ENCODE measurements around the gene SERPINB6.
"Not testable (repeated sequence)": the region's sequence is repeated elsewhere in the genome, so short reads cannot be mapped to it uniquely, and the experiment has no call there.

SERPINB6 gene

DNA sequence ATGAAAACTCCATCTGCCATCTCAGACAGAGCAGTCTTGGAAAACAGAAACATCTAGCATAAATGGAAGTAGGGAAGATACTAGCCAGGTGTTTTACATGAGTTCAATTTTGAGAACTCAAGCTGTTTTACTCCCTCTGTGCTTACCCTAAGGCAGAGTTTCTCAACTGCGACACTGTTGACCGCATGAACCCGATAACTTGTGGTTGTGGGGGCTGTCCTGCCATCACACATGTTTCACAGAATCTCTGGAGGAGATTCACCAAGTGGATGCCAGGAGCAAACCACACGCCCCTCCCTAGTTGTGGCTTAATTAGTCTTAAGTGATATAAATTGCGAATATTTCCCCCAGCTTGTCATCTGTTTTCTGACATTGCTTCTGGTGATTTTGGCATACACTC, 2.3 kb upstream of the SERPINB6 start:
- no peak overlapping the region for H3K4me3 ChIP-seq (ENCODE audit: low read depth, low read length)
- no peaks in the 10 kb centered on the region for H3K36me3 ChIP-seq (ENCODE audit: control insufficient read depth, insufficient read depth, low read length)
- no peaks in the 10 kb centered on the region for H3K9me3 ChIP-seq (ENCODE audit: control insufficient read depth, insufficient read depth, low read length)
- H3K27ac ChIP-seq (ENCODE audit: low read depth, low read length), result no peak overlapping the region
- H3K4me1 ChIP-seq (ENCODE audit: control insufficient read depth, insufficient read depth, low read length), result peaks cover 23% of the 10 kb centered on the region
- no peak overlapping the region for H3K9ac ChIP-seq (ENCODE audit: low read depth, low read length)
- H3K27me3 ChIP-seq (ENCODE audit: control insufficient read depth, insufficient read depth, low read length), result no peaks in the 10 kb centered on the region

DNA sequence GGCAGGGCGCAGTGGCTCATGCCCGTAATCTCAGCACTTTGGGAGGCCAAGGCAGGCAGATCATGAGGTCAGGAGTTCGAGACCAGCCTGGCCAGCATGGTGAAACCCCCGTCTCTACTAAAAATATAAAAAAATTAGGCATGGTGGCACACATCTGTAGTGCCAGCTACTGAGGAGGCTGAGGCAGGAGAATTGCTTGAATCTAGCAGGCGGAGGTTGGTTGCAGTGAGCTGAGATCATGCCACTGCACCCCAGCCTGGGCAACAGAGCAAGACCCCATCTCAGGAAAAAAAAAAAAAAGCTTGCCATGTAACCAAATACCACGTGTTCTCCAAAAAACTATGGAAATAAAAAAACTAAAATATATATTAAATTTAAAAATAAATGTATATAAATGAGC, 1.8 kb upstream of the SERPINB6 start:
- H3K9me3 ChIP-seq (ENCODE audit: control insufficient read depth, insufficient read depth, low read length); H3K9ac ChIP-seq (ENCODE audit: low read depth, low read length); H3K36me3 ChIP-seq (ENCODE audit: control insufficient read depth, insufficient read depth, low read length); H3K4me3 ChIP-seq (ENCODE audit: low read depth, low read length); H3K27ac ChIP-seq (ENCODE audit: low read depth, low read length); H3K27me3 ChIP-seq (ENCODE audit: control insufficient read depth, insufficient read depth, low read length): not testable (repeated sequence)
- peaks cover 22% of the 10 kb centered on the region for H3K4me1 ChIP-seq (ENCODE audit: control insufficient read depth, insufficient read depth, low read length)

DNA sequence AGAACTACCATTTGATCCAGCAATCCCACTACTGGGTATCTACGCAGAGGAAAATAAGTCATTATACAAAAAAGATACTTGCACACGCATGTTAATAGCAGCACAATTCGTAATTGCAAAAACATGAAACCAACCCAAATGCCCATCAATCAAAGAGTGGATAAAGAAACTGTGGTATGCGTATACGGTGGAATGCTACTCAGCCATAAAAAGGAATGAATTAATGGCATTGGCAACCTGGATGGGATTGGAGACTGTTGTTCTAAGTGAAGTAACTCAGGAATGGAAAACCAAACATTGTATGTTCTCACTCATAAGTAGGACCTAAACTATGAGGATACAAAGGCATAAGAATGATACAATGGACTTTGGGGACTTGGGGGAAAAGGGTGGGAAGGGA, 1.3 kb upstream of the SERPINB6 start:
- not testable (repeated sequence) for H3K9me3 ChIP-seq (ENCODE audit: control insufficient read depth, insufficient read depth, low read length); H3K4me3 ChIP-seq (ENCODE audit: low read depth, low read length); H3K27me3 ChIP-seq (ENCODE audit: control insufficient read depth, insufficient read depth, low read length); H3K36me3 ChIP-seq (ENCODE audit: control insufficient read depth, insufficient read depth, low read length); H3K9ac ChIP-seq (ENCODE audit: low read depth, low read length); H3K27ac ChIP-seq (ENCODE audit: low read depth, low read length)
- peaks cover 18% of the 10 kb centered on the region for H3K4me1 ChIP-seq (ENCODE audit: control insufficient read depth, insufficient read depth, low read length)

DNA sequence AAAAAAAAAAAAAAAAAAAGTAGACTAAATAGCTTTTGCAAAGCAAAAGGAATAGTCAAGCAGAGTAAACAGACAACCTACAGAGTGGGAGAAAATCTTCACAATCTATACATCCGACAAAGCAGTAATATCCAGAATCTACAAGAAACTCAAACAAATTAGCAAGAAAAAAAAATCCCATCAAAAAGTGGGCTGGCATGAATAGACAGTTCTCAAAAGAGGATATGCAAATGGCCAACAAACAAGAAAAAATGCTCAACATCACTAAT, 786 bp upstream of the SERPINB6 start:
- H3K36me3 ChIP-seq (ENCODE audit: control insufficient read depth, insufficient read depth, low read length); H3K27me3 ChIP-seq (ENCODE audit: control insufficient read depth, insufficient read depth, low read length); H3K4me3 ChIP-seq (ENCODE audit: low read depth, low read length); H3K9ac ChIP-seq (ENCODE audit: low read depth, low read length); H3K27ac ChIP-seq (ENCODE audit: low read depth, low read length); H3K9me3 ChIP-seq (ENCODE audit: control insufficient read depth, insufficient read depth, low read length): not testable (repeated sequence)
- H3K4me1 ChIP-seq (ENCODE audit: control insufficient read depth, insufficient read depth, low read length), result peaks cover 12% of the 10 kb centered on the region

DNA sequence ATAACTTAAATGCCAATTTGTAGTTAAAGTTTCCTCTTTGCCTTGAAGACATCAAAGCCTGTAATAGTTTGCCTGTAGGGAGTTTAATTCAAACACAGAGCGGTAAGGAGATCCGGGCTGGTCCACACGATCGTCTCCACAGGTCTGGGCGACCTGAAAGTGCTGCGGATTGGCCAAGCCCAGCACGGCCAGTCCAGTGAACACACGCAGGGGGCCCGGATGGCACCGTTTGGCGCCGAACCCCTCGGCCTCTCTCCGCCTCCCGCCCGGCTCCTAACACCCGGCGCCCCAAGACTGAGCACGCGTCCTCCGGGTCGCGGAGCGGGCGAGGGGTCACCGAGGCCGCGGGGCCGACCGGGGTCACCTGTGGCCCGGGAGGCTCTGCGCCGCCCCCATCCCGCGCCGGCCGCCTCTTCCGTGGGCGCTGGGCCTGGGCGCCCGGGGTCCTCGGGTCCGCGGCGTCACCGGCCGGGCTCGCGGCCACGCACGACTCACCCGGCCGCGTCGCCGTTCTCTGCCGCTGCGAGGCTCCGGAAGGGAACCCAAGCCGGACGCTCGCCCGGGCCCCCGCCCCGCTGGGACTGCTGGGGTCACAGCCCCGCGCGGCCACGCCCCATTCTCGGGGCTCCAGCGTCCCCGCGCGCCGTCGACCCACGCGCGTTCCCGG, 481 bp downstream of the SERPINB6 start:
- Histone ChIP-seq H3K4me1 (ENCODE audit: control insufficient read depth, insufficient read depth, low read length) (peaks cover 15% of the 10 kb centered on the region), H3K4me3 (ENCODE audit: low read depth, low read length) (peak overlapping the region; percentile 63; the same call in 1 of the 2 replicates), H3K9ac (ENCODE audit: low read depth, low read length) (no peak overlapping the region; the same call in 1 of the 2 replicates), H3K36me3 (ENCODE audit: control insufficient read depth, insufficient read depth, low read length) (no peaks in the 10 kb centered on the region), H3K27ac (ENCODE audit: low read depth, low read length) (no peak overlapping the region), H3K27me3 (ENCODE audit: control insufficient read depth, insufficient read depth, low read length) (no peaks in the 10 kb centered on the region), H3K9me3 (ENCODE audit: control insufficient read depth, insufficient read depth, low read length) (no peaks in the 10 kb centered on the region)

DNA sequence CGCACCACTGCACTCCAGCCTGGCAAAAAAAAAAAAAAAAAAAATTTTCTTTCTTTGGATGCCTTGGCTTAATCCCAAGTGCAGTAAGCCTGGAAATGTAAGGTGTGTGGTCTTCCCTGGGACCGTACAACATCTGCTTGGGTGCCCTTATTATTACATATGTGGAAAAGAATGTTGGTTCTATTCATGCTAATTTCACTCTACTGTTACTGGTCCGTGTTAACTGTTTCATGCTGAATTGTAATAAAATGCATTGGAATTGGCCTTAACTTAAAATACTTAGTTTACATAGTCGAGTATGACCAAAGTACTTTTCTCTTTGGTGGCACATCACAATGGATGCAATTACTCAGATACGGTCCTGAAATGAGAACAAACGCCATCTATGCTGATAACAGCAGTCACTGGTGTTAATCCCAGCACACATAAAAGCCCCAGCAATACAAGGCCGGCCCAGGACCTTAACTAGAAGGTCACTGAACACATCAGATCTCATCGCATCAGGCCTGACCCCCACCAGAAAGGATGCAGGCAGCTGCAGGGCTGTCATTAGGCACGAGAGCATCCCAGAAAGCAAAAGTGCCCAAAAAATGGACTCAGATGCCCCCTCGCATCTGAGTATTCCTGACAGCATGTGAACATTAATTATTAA, 1.2 kb downstream of the SERPINB6 start:
- Histone ChIP-seq H3K27me3 (ENCODE audit: control insufficient read depth, insufficient read depth, low read length) (no peaks in the 10 kb centered on the region), H3K9ac (ENCODE audit: low read depth, low read length) (no peak overlapping the region), H3K27ac (ENCODE audit: low read depth, low read length) (no peak overlapping the region)

DNA sequence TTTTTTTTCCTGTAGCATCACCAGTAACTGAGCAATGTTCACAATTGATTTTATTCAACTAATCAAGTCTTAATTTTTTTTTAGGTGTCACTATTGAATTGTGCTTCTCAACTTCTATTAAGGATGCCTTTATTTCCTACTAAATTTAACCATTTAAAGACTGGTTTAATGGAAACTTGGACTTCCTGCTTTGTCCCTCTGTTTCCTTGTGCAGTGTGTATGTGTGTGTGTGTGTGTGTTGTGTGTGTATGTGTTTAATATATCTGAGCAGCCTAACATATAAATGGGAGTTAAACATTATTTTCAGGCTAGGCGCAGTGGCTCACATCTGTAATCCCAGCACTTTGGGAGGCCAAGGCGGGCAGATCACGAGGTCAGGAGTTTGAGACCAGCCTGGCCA, 1.8 kb downstream of the SERPINB6 start:
- no peak overlapping the region for H3K27ac ChIP-seq (ENCODE audit: low read depth, low read length)
- H3K4me1 ChIP-seq (ENCODE audit: control insufficient read depth, insufficient read depth, low read length), result peaks cover 17% of the 10 kb centered on the region
- H3K36me3 ChIP-seq (ENCODE audit: control insufficient read depth, insufficient read depth, low read length), result no peaks in the 10 kb centered on the region
- no peak overlapping the region for H3K9ac ChIP-seq (ENCODE audit: low read depth, low read length)
- no peaks in the 10 kb centered on the region for H3K27me3 ChIP-seq (ENCODE audit: control insufficient read depth, insufficient read depth, low read length)
- no peak overlapping the region for H3K4me3 ChIP-seq (ENCODE audit: low read depth, low read length)
- H3K9me3 ChIP-seq (ENCODE audit: control insufficient read depth, insufficient read depth, low read length), result no peaks in the 10 kb centered on the region

More for the DNA sequence above, 1.2 kb downstream of the SERPINB6 start:
- Histone ChIP-seq H3K9me3 (ENCODE audit: control insufficient read depth, insufficient read depth, low read length) (no peaks in the 10 kb centered on the region), H3K36me3 (ENCODE audit: control insufficient read depth, insufficient read depth, low read length) (no peaks in the 10 kb centered on the region), H3K4me1 (ENCODE audit: control insufficient read depth, insufficient read depth, low read length) (peaks cover 17% of the 10 kb centered on the region), H3K4me3 (ENCODE audit: low read depth, low read length) (peak overlapping the region; percentile 63; the same call in 1 of the 2 replicates)

DNA sequence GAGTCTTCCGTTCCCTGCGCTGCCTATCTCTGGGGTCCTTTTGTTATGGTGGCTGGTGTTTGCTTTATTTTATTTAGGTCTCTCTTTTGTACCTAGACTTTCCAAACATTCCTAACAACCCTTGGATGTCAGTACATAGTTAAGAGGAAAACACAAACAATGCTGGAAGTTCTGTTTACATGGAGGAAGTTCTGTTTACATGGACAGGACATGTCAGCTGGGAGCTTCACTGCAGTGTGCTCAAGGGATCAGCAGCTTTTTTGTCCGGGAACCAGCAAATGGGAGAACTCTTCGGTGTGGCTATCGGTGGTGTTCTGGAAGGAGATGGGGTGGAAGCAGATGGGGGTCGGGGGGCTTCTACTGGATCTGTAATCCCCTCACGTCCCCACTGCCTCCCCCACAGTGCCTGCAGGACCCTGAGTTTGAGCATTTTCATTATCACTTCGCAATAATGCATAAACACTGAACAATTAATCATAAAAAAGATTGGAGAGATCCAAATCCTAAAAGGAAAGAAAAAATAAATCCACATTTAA, 2.7 kb downstream of the SERPINB6 start:
- no peaks in the 10 kb centered on the region for H3K36me3 ChIP-seq (ENCODE audit: control insufficient read depth, insufficient read depth, low read length)
- H3K9ac ChIP-seq (ENCODE audit: low read depth, low read length), result no peak overlapping the region
- H3K27me3 ChIP-seq (ENCODE audit: control insufficient read depth, insufficient read depth, low read length), result no peaks in the 10 kb centered on the region
- H3K9me3 ChIP-seq (ENCODE audit: control insufficient read depth, insufficient read depth, low read length), result no peaks in the 10 kb centered on the region
- H3K27ac ChIP-seq (ENCODE audit: low read depth, low read length), result no peak overlapping the region
- H3K4me3 ChIP-seq (ENCODE audit: low read depth, low read length), result no peak overlapping the region
- H3K4me1 ChIP-seq (ENCODE audit: control insufficient read depth, insufficient read depth, low read length), result peaks cover 17% of the 10 kb centered on the region

DNA sequence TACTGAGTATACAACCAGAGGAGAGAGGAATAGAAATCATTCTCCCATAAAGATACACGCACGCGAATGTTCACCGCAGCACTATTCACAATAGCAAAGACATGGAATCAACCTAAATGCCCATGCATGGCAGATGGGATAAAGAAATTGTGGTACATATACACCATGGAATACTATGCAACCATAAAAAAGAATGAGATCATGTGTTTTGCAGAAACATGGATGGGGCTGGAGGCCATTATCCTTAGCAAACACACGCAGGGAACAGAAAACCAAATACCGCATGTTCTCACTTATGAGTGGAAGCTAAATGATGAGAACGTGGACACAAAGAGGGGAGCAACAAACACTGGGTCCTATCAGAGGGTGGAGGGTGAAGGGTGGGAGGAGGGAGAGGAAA, 3.4 kb downstream of the SERPINB6 start:
- Histone ChIP-seq H3K36me3 (ENCODE audit: control insufficient read depth, insufficient read depth, low read length) (no peaks in the 10 kb centered on the region), H3K27ac (ENCODE audit: low read depth, low read length) (no peak overlapping the region), H3K27me3 (ENCODE audit: control insufficient read depth, insufficient read depth, low read length) (no peaks in the 10 kb centered on the region), H3K4me1 (ENCODE audit: control insufficient read depth, insufficient read depth, low read length) (peaks cover 22% of the 10 kb centered on the region), H3K4me3 (ENCODE audit: low read depth, low read length) (no peak overlapping the region), H3K9me3 (ENCODE audit: control insufficient read depth, insufficient read depth, low read length) (no peaks in the 10 kb centered on the region), H3K9ac (ENCODE audit: low read depth, low read length) (no peak overlapping the region)

DNA sequence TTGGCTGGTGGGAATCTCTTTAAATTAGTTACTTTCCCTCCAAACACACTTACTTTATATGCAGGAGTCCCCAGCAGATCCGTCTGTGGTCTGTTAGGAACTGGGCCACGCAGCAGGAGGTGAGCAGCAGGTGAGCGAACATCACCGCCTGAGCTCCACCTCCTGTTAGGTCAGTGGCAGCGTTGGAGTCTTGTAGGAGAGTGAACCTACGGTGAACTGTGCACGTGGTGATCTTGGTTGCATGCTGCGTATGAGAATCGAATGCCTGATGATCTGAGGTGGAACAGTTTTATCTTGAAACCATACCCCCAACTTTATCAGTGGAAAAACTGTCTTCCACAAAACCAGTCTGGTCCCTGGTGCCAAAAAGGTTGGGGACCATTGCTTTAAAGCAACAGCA, 5.0 kb downstream of the SERPINB6 start:
- Histone ChIP-seq H3K36me3 (ENCODE audit: control insufficient read depth, insufficient read depth, low read length) (no peaks in the 10 kb centered on the region), H3K9me3 (ENCODE audit: control insufficient read depth, insufficient read depth, low read length) (no peaks in the 10 kb centered on the region), H3K27ac (ENCODE audit: low read depth, low read length) (no peak overlapping the region), H3K27me3 (ENCODE audit: control insufficient read depth, insufficient read depth, low read length) (no peaks in the 10 kb centered on the region), H3K4me3 (ENCODE audit: low read depth, low read length) (no peak overlapping the region), H3K4me1 (ENCODE audit: control insufficient read depth, insufficient read depth, low read length) (peaks cover 37% of the 10 kb centered on the region), H3K9ac (ENCODE audit: low read depth, low read length) (no peak overlapping the region)

DNA sequence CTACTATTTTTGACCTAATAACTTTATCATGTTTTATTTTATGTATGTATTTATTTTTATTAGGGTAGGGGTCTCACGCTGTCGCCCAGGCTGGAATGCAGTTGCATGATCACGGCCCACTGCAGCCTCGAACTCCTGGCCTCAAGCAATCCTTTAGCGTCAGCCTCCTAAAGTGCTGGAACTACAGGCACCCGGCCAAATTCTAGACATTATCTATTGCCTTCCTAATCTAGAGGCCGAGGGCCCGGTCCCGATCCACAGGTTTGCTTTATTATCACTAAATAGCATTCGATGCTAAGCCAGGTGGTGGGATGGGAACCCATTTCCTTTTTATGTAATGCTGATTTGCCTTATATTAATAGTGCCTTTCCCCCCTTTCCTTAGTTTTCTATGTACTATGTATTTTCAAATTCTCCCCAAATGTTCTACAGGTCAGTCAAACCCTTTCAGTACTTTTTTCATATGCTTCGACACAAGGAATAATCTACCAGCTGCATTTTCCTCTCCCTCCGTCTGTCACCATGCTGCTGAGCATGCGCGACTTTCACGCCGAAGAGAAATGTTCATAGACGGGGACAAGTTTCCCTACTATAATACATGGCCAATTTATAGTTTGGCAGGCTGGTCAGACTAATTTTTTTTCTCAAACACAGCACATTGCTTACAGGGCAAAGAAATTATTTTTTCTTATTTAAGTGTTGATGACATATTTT, 6.4 kb downstream of the SERPINB6 start:
- Histone ChIP-seq H3K27ac (ENCODE audit: low read depth, low read length) (no peak overlapping the region), H3K4me1 (ENCODE audit: control insufficient read depth, insufficient read depth, low read length) (peaks cover 42% of the 10 kb centered on the region), H3K9me3 (ENCODE audit: control insufficient read depth, insufficient read depth, low read length) (no peaks in the 10 kb centered on the region), H3K36me3 (ENCODE audit: control insufficient read depth, insufficient read depth, low read length) (no peaks in the 10 kb centered on the region), H3K4me3 (ENCODE audit: low read depth, low read length) (no peak overlapping the region), H3K27me3 (ENCODE audit: control insufficient read depth, insufficient read depth, low read length) (no peaks in the 10 kb centered on the region), H3K9ac (ENCODE audit: low read depth, low read length) (no peak overlapping the region)
